Measurements from ENCODE around the gene FAM222A. TPM values are rescaled to one million over a fixed set of nuclear protein-coding genes. Genes with fewer than 3 reads are reported as not detected.

FAM222A gene
- total RNA-seq, 1 experiment from 2014 or later, result 1.6 TPM

GRCh38 chr12:109728921-109729320, 15.3 kb downstream of the FAM222A start:
- DNase-seq (ENCODE audit: low spot score) (no peak), ATAC-seq (no peak)
- no peak for TF ChIP-seq AFF4 (CRISPR knock-in tag; IDR thresholded peaks at IDR 0.05; ENCODE audit: borderline replicate concordance)
- TF ChIP-seq ARID4B (CRISPR knock-in tag; IDR thresholded peaks at IDR 0.05; ENCODE audit: borderline replicate concordance), result no peak
- no peak for TF ChIP-seq SP1 (CRISPR knock-in tag; conservative IDR thresholded peaks at IDR 0.05)
- no peak for TF ChIP-seq MLX (CRISPR knock-in tag; IDR thresholded peaks at IDR 0.05)
- no peak for TF ChIP-seq ESRRA (CRISPR knock-in tag; IDR thresholded peaks at IDR 0.05; ENCODE audit: borderline replicate concordance)
- no peak for TF ChIP-seq NFYB (CRISPR knock-in tag; conservative IDR thresholded peaks at IDR 0.05; ENCODE audit: low read depth)
- no peak for TF ChIP-seq TEAD1 (CRISPR knock-in tag; IDR thresholded peaks at IDR 0.05)
- no peak for TF ChIP-seq CTCF (IDR thresholded peaks at IDR 0.05)
- H3K27me3 Mint-ChIP-seq (ENCODE audit: low read depth), result no peaks in the 10 kb centered on the region; the same call in 1 of the 2 replicates
- H3K4me1 Mint-ChIP-seq, result peaks cover under 1% of the 10 kb centered on the region; the same call in 1 of the 2 replicates
- H3K4me3 Mint-ChIP-seq, result no peak overlapping the region
- no peak overlapping the region for H3K27ac Mint-ChIP-seq
- CTCF ChIA-PET, result interaction anchor here (1.4 to 4.0 kb wide), 2 partner anchors 9 to 11 kb away, joined by 3 to 19 read pairs; no protein-coding TSS in a partner anchor
- POLR2A ChIA-PET, result no interaction called here
- H3K9me3 Mint-ChIP-seq, result no peaks in the 10 kb centered on the region
- H3K36me3 Mint-ChIP-seq, result no peaks in the 10 kb centered on the region

- POLR2A ChIA-PET, result no interaction called here
- Mint-ChIP-seq H3K4me3 (no peak overlapping the region), H3K4me1 (peaks cover 5% of the 10 kb centered on the region), H3K9me3 (no peaks in the 10 kb centered on the region), H3K27me3 (ENCODE audit: low read depth) (no peaks in the 10 kb centered on the region; the same call in 1 of the 2 replicates), H3K36me3 (no peaks in the 10 kb centered on the region), H3K27ac (no peak overlapping the region)
- CTCF ChIA-PET, result interaction anchor here (1.4 to 4.0 kb wide), 2 partner anchors 10 to 11 kb away, joined by 3 to 19 read pairs; no protein-coding TSS in a partner anchor
- ATAC-seq (no peak), DNase-seq (ENCODE audit: low spot score) (no peak)
- no peak for TF ChIP-seq FOXP4 (CRISPR knock-in tag; IDR thresholded peaks at IDR 0.05)
- no peak for TF ChIP-seq NR3C1 (CRISPR knock-in tag; conservative IDR thresholded peaks at IDR 0.05; ENCODE audit: low read depth)
- TF ChIP-seq ATF6 (CRISPR knock-in tag; IDR thresholded peaks at IDR 0.05), result no peak
- no peak for TF ChIP-seq CREM (CRISPR knock-in tag; IDR thresholded peaks at IDR 0.05)
- no peak for TF ChIP-seq CTCF (IDR thresholded peaks at IDR 0.05)
- TF ChIP-seq GABPB1 (CRISPR knock-in tag; IDR thresholded peaks at IDR 0.05), result no peak
- no peak for TF ChIP-seq EMX1 (CRISPR knock-in tag; IDR thresholded peaks at IDR 0.05)
- TF ChIP-seq CDX4 (CRISPR knock-in tag; IDR thresholded peaks at IDR 0.05; ENCODE audit: borderline replicate concordance), result no peak
- TF ChIP-seq FOXJ3 (CRISPR knock-in tag; IDR thresholded peaks at IDR 0.05; ENCODE audit: borderline replicate concordance), result no peak
These were observed 15.8 kb downstream of the FAM222A start for GRCh38 chr12:109729371-109729781.

Measured in WTC11 (cell line).